Thoracic aorta (tissue), 2 donors: ENCODE data around the gene CFAP97. TPM values are rescaled to one million over a fixed set of nuclear protein-coding genes. Genes with fewer than 3 reads are reported as not detected.

Experiments used
- ATAC-seq: fragments of 150-250 bp; one replicate; pipeline ENCODE4 v1.8.0; 2017; ENCODE audit warnings: low read depth; ENCODE audit not compliant: insufficient number of reproducible peaks, low FRiP score
- DNase-seq: peaks from one replicate; pipeline ENCODE4 v3.0.0-alpha.2; 2020; ENCODE audit warnings: low spot score
- H3K27ac ChIP-seq, 2 donors: fragments of 200-600 bp; sonication (generic); 1 replicate in 1 of 2; 2 replicates in 1 of 2; pipeline ENCODE4 v1.5.1; 2016; ENCODE audit warnings: mild to moderate bottlenecking in 2 of 2, moderate library complexity in 2 of 2
- H3K27me3 ChIP-seq: fragments of 200-600 bp; sonication (generic); replicated peaks from 2 replicates; pipeline ENCODE4 v1.6.0; 2016; ENCODE audit warnings: mild to moderate bottlenecking; ENCODE audit not compliant: insufficient read depth
- H3K36me3 ChIP-seq: fragments of 200-600 bp; sonication (generic); one replicate; pipeline ENCODE4 v1.5.1; 2016
- H3K4me1 ChIP-seq, 2 donors: fragments of 200-600 bp; sonication (generic); 1 replicate in 1 of 2; 2 replicates in 1 of 2; pipeline versions ENCODE4 v1.5.1 to v1.6.0; 2016; ENCODE audit warnings: low read depth in 2 of 2, mild to moderate bottlenecking in 1 of 2; ENCODE audit not compliant: control insufficient read depth in 1 of 2
- H3K4me3 ChIP-seq: fragments of 200-600 bp; sonication (generic); 2 replicates; pipeline ENCODE4 v1.5.1; 2016; ENCODE audit warnings: mild to moderate bottlenecking
- H3K9me3 ChIP-seq: fragments of 200-600 bp; sonication (generic); 2 replicates; pipeline ENCODE4 v1.5.1; 2016
- total RNA-seq, 2 donors: library from RNA; depleted of rRNA; stranded (reverse); fragments of >200 nt; gene quantifications; one replicate each; pipeline versions ENCODE4 v1.1.0 to v1.2.3, GENCODE V29; 2016
- TF ChIP-seq, protein P1 (sequence below): fragments of 200-600 bp; sonication (generic); IDR thresholded peaks from one replicate; pipeline ENCODE4 v1.5.1; 2019; ENCODE audit warnings: antibody characterized with exemption

CFAP97 gene
- total RNA-seq, 2 donors from 2014 or later, result 40.8 to 62.2 TPM

- TF ChIP-seq, protein P1, sequence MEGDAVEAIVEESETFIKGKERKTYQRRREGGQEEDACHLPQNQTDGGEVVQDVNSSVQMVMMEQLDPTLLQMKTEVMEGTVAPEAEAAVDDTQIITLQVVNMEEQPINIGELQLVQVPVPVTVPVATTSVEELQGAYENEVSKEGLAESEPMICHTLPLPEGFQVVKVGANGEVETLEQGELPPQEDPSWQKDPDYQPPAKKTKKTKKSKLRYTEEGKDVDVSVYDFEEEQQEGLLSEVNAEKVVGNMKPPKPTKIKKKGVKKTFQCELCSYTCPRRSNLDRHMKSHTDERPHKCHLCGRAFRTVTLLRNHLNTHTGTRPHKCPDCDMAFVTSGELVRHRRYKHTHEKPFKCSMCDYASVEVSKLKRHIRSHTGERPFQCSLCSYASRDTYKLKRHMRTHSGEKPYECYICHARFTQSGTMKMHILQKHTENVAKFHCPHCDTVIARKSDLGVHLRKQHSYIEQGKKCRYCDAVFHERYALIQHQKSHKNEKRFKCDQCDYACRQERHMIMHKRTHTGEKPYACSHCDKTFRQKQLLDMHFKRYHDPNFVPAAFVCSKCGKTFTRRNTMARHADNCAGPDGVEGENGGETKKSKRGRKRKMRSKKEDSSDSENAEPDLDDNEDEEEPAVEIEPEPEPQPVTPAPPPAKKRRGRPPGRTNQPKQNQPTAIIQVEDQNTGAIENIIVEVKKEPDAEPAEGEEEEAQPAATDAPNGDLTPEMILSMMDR, result no peak
- no peak for DNase-seq
Observed at GRCh38 chr4:185238215-185238681, 34.4 kb upstream of the CFAP97 start.

DNA sequence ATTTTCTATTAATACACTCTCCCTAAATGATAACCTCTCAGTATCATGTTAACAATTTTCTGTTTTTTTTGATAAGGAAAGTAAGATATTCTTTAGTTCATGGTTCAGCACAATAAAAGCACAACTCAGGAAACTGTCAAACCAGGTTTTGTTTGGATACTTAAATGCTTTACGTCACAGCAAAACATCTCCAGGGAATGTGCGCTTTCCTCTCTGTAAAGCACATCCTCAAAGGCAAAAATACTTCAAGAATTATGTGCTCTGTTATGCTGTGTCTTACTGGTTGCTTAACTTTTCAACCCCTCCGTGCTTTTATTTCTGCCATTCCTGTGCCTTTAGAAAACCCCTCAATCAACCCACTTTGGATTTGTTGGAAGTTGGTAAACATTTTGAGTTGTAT lies 33.4 kb upstream of the CFAP97 start:
- H3K27ac ChIP-seq, result no peak overlapping the region

More at GRCh38 chr4:185238215-185238681, 34.4 kb upstream of the CFAP97 start:
- ATAC-seq, result peak; percentile 7
- Histone ChIP-seq H3K4me3 (no peak overlapping the region), H3K36me3 (no peaks in the 10 kb centered on the region), H3K4me1 (peaks cover 21 to 43% of the 10 kb centered on the region in 2 donors), H3K27me3 (no peaks in the 10 kb centered on the region), H3K9me3 (no peaks in the 10 kb centered on the region), H3K27ac (no peak overlapping the region)

GRCh38 chr4:185235843-185236503 lies 32.2 kb upstream of the CFAP97 start:
- ATAC-seq (no peak), DNase-seq (no peak)
- Histone ChIP-seq H3K4me1 (peaks cover 16 to 34% of the 10 kb centered on the region in 2 donors), H3K36me3 (no peaks in the 10 kb centered on the region), H3K9me3 (no peaks in the 10 kb centered on the region), H3K27me3 (no peaks in the 10 kb centered on the region), H3K27ac (no peak overlapping the region), H3K4me3 (no peak overlapping the region)
- TF ChIP-seq, protein P1, result no peak

More for the DNA sequence above, 33.4 kb upstream of the CFAP97 start:
- Histone ChIP-seq H3K36me3 (no peaks in the 10 kb centered on the region), H3K4me3 (peak overlapping the region; percentile 16), H3K27me3 (no peaks in the 10 kb centered on the region), H3K9me3 (no peaks in the 10 kb centered on the region), H3K4me1 (peaks cover 16 to 36% of the 10 kb centered on the region in 2 donors)
- no peak for ATAC-seq
- DNase-seq, result no peak
- TF ChIP-seq, protein P1, result no peak

DNA sequence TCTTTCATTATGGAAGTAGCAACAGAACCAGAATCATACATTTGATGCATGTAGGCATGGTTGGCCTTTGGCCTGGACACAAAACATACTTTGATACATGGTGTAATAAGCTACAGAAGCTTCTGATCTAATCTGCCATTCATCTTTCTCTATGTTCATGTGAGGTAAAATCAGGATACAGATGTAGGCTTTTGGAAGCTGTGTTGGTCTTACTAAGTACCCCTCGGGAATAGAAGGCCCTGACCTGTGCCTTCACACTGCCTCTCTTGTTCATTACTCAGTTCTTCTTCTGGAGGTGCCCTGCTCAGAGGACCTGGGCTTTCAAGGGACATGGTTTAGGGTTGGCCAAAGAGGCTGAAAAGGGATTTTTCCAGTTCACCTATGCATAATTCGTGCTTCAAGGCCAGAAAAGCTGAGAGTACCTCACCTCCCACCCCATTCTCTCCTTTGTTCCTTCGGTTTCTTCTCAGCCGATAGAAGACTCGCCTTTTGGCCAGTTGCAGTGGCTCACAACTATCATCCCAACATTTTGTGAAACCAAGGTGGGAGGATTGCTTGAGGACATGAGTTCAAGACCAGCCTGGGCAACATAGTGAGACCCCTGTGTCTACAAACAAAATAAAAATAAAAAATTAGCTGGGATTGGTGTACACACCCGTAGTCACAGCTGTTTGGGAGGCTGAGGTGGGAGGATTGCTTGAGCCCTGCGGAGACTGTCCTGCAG lies 31.5 kb upstream of the CFAP97 start:
- no peak for ATAC-seq

DNA sequence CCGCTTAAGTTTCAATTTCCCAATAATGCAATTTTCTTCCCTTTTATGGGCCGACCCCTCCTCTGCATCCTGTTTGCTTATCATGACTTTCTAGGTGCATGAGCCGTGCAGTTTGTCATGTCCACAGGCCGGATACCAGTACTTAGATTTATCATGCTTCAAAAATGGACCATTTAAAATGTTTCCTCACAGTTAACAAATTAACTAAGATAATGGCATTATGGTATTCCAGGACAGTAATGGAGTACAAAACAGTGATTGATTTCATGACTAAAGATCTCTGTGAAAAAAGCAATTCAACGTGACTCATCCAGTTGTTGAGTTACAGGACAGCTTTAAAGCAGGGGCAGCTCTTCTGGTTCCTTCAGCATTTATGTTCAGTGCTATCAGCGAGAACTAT lies 28.6 kb upstream of the CFAP97 start:
- no peak for DNase-seq
- Histone ChIP-seq H3K9me3 (no peaks in the 10 kb centered on the region), H3K27ac (no peak overlapping the region), H3K4me3 (no peak overlapping the region), H3K27me3 (no peaks in the 10 kb centered on the region), H3K36me3 (no peaks in the 10 kb centered on the region), H3K4me1 (peaks cover 25 to 43% of the 10 kb centered on the region in 2 donors)
- TF ChIP-seq, protein P1, result no peak
- ATAC-seq, result no peak

More for the DNA sequence above, 31.5 kb upstream of the CFAP97 start:
- Histone ChIP-seq H3K9me3 (no peaks in the 10 kb centered on the region), H3K36me3 (no peaks in the 10 kb centered on the region), H3K27me3 (no peaks in the 10 kb centered on the region), H3K4me3 (no peak overlapping the region), H3K27ac (no peak overlapping the region), H3K4me1 (peaks cover 16 to 34% of the 10 kb centered on the region in 2 donors)
- DNase-seq, result no peak
- TF ChIP-seq, protein P1, result no peak
